GM23338 (cell line): ENCODE results near the gene CD79A. TPM values are rescaled to one million over a fixed set of nuclear protein-coding genes. Genes with fewer than 3 reads are reported as not detected.

Source experiments
- ATAC-seq: fragments of 200-7000 bp; cut with Tn5 transposase; 3 replicates; pipeline ENCODE4 v1.9.1; 2020
- DNase-seq: peaks from one replicate; pipeline ENCODE4 v3.0.0-alpha.2; 2015; ENCODE audit warnings: low spot score
- H2AFZ ChIP-seq: fragments of 200-600 bp; sonication (generic); 2 replicates; pipeline ENCODE4 v1.8.0; 2016; ENCODE audit warnings: antibody characterized with exemption, mild to moderate bottlenecking, moderate library complexity
- H3F3A ChIP-seq: fragments of 200-600 bp; sonication (generic); replicated peaks from 2 replicates; pipeline ENCODE4 v1.8.0; 2017; ENCODE audit warnings: antibody characterized with exemption, mixed run types, low read depth
- H3K27ac ChIP-seq: fragments of 200-600 bp; sonication (generic); 2 replicates; pipeline ENCODE4 v1.6.1; 2016; ENCODE audit warnings: low read depth
- H3K27me3 ChIP-seq: fragments of 200-600 bp; sonication (generic); 2 replicates; pipeline ENCODE4 v1.8.0; 2016; ENCODE audit warnings: mild to moderate bottlenecking, mixed run types, moderate library complexity; ENCODE audit not compliant: insufficient read depth
- H3K36me3 ChIP-seq: fragments of 200-600 bp; sonication (generic); 2 replicates; pipeline ENCODE4 v1.8.0; 2016; ENCODE audit warnings: mild to moderate bottlenecking; ENCODE audit not compliant: insufficient read depth
- H3K4me1 ChIP-seq: fragments of 200-600 bp; sonication (generic); 2 replicates; pipeline ENCODE4 v1.8.0; 2016; ENCODE audit warnings: mild to moderate bottlenecking, moderate library complexity; ENCODE audit not compliant: insufficient read depth
- H3K4me2 ChIP-seq: fragments of 200-600 bp; sonication (generic); 2 replicates; pipeline ENCODE4 v1.7.1; 2017; ENCODE audit warnings: mixed run types
- H3K4me3 ChIP-seq: fragments of 200-600 bp; sonication (generic); 2 replicates; pipeline ENCODE4 v1.6.1; 2016; ENCODE audit warnings: mixed run types
- H3K79me2 ChIP-seq: fragments of 200-600 bp; sonication (generic); replicated peaks from 2 replicates; pipeline ENCODE4 v1.8.0; 2017; ENCODE audit warnings: mild to moderate bottlenecking; ENCODE audit not compliant: insufficient read depth
- H3K9me2 ChIP-seq: fragments of 200-600 bp; sonication (generic); 2 replicates; pipeline ENCODE4 v1.8.0; 2017; ENCODE audit not compliant: insufficient read depth
- H4K20me1 ChIP-seq: fragments of 200-600 bp; sonication (generic); replicated peaks from 2 replicates; pipeline ENCODE4 v1.8.0; 2017; ENCODE audit warnings: mild to moderate bottlenecking; ENCODE audit not compliant: insufficient read depth
- H3K27ac Mint-ChIP-seq: 2 replicates; pipeline ENCODE4 v1.8.0; 2020; ENCODE audit warnings: inconsistent platforms, mild to moderate bottlenecking, moderate library complexity, mixed read lengths
- H3K27me3 Mint-ChIP-seq: 3 replicates; pipeline ENCODE4 v1.8.0; 2022; ENCODE audit warnings: low read depth, mild to moderate bottlenecking, moderate library complexity, mixed read lengths, inconsistent platforms; ENCODE audit not compliant: insufficient read depth, poor library complexity
- H3K36me3 Mint-ChIP-seq: 3 replicates; pipeline ENCODE4 v1.8.0; 2021; ENCODE audit warnings: low read depth, mild to moderate bottlenecking, inconsistent platforms, moderate library complexity, mixed read lengths
- H3K4me1 Mint-ChIP-seq: 3 replicates; pipeline ENCODE4 v1.8.0; 2020; ENCODE audit warnings: mild to moderate bottlenecking, inconsistent platforms, mixed read lengths
- H3K4me3 Mint-ChIP-seq: 3 replicates; pipeline ENCODE4 v1.8.0; 2021; ENCODE audit warnings: moderate library complexity, mild to moderate bottlenecking, inconsistent platforms, mixed read lengths
- H3K9me3 Mint-ChIP-seq: 3 replicates; pipeline ENCODE4 v1.8.0; 2020; ENCODE audit warnings: moderate library complexity, mild to moderate bottlenecking, inconsistent platforms, mixed read lengths
- CREB1 ChIP-seq: fragments of 250-450 bp; sonication (Bioruptor Pico); IDR thresholded peaks from 2 replicates; pipeline ENCODE4 v1.5.0; 2020; ENCODE audit warnings: low read depth, mild to moderate bottlenecking, moderate library complexity
- EZH2 ChIP-seq: fragments of 200-600 bp; sonication (generic); IDR thresholded peaks from one replicate; pipeline ENCODE4 v1.8.0; 2017; ENCODE audit warnings: antibody characterized with exemption, mild to moderate bottlenecking, low read depth; ENCODE audit not compliant: unreplicated experiment
- EZH2phosphoT487 ChIP-seq: fragments of 200-600 bp; sonication (generic); IDR thresholded peaks from one replicate; pipeline ENCODE4 v1.8.1; 2018; ENCODE audit warnings: antibody characterized with exemption; ENCODE audit not compliant: unreplicated experiment
- NANOG ChIP-seq: IDR thresholded peaks from 2 replicates; pipeline ENCODE4 v1.6.1; 2016; ENCODE audit warnings: antibody characterized with exemption, borderline replicate concordance
- ZNF114 ChIP-seq: fragments of 250-450 bp; sonication (Bioruptor Pico); IDR thresholded peaks from 2 replicates; pipeline ENCODE4 v1.5.0; 2020; ENCODE audit warnings: mild to moderate bottlenecking, moderate library complexity
- ZNF331 ChIP-seq: fragments of 250-450 bp; sonication (Bioruptor Pico); IDR thresholded peaks from 2 replicates; pipeline ENCODE4 v1.5.0; 2020; ENCODE audit warnings: low read depth, mild to moderate bottlenecking, moderate library complexity
- polyA plus RNA-seq: library from polyadenylated mRNA; unstranded; fragments of >200 nt; fragmentation: Nextera tagmentation; extraction: Ambion mirVana; gene quantifications from 2 replicates; pipeline ENCODE4 v1.2.1, GENCODE V29; 2016
- total RNA-seq: library from RNA; depleted of rRNA; stranded (reverse); fragments of >200 nt; shearing (Covaris generic); gene quantifications from 2 replicates; pipeline ENCODE4 v1.2.3, GENCODE V29; 2014
- TF ChIP-seq, protein P1 (sequence below): fragments of 250-450 bp; sonication (Bioruptor Pico); IDR thresholded peaks from 2 replicates; pipeline ENCODE4 v1.5.0; 2020; ENCODE audit warnings: mild to moderate bottlenecking, moderate library complexity
- TF ChIP-seq, protein P2 (sequence below): IDR thresholded peaks from 2 replicates; pipeline ENCODE4 v1.6.1; 2016; ENCODE audit warnings: antibody characterized with exemption
- TF ChIP-seq, protein P3 (sequence below): IDR thresholded peaks from one replicate; pipeline ENCODE4 v1.6.1; 2018; ENCODE audit warnings: antibody characterized with exemption; ENCODE audit not compliant: unreplicated experiment

Gene CD79A
- total and polyA plus RNA-seq, 2 experiments from 2014 or later: 0.27 TPM; not detected in 1

DNA sequence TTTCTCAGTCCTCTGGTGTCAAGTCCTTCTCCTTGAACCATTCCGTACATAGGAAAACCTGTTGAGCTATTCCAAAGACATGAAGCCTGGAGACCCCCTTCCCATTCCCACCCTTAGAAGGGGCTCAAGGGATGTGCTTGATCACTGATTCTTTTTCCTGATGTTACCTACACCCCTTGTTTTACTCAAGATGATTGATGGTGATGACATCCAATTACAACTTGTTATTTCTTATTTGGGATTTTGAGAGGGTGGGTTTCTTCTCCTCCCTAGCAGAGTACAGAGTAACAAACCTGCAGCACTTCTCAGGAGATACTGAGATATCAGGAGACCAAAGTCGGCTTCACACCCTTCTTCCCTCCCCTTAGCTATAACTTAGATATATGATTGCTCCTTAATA lies 23.7 kb upstream of the CD79A start (continued):
- TF ChIP-seq, protein P1, sequence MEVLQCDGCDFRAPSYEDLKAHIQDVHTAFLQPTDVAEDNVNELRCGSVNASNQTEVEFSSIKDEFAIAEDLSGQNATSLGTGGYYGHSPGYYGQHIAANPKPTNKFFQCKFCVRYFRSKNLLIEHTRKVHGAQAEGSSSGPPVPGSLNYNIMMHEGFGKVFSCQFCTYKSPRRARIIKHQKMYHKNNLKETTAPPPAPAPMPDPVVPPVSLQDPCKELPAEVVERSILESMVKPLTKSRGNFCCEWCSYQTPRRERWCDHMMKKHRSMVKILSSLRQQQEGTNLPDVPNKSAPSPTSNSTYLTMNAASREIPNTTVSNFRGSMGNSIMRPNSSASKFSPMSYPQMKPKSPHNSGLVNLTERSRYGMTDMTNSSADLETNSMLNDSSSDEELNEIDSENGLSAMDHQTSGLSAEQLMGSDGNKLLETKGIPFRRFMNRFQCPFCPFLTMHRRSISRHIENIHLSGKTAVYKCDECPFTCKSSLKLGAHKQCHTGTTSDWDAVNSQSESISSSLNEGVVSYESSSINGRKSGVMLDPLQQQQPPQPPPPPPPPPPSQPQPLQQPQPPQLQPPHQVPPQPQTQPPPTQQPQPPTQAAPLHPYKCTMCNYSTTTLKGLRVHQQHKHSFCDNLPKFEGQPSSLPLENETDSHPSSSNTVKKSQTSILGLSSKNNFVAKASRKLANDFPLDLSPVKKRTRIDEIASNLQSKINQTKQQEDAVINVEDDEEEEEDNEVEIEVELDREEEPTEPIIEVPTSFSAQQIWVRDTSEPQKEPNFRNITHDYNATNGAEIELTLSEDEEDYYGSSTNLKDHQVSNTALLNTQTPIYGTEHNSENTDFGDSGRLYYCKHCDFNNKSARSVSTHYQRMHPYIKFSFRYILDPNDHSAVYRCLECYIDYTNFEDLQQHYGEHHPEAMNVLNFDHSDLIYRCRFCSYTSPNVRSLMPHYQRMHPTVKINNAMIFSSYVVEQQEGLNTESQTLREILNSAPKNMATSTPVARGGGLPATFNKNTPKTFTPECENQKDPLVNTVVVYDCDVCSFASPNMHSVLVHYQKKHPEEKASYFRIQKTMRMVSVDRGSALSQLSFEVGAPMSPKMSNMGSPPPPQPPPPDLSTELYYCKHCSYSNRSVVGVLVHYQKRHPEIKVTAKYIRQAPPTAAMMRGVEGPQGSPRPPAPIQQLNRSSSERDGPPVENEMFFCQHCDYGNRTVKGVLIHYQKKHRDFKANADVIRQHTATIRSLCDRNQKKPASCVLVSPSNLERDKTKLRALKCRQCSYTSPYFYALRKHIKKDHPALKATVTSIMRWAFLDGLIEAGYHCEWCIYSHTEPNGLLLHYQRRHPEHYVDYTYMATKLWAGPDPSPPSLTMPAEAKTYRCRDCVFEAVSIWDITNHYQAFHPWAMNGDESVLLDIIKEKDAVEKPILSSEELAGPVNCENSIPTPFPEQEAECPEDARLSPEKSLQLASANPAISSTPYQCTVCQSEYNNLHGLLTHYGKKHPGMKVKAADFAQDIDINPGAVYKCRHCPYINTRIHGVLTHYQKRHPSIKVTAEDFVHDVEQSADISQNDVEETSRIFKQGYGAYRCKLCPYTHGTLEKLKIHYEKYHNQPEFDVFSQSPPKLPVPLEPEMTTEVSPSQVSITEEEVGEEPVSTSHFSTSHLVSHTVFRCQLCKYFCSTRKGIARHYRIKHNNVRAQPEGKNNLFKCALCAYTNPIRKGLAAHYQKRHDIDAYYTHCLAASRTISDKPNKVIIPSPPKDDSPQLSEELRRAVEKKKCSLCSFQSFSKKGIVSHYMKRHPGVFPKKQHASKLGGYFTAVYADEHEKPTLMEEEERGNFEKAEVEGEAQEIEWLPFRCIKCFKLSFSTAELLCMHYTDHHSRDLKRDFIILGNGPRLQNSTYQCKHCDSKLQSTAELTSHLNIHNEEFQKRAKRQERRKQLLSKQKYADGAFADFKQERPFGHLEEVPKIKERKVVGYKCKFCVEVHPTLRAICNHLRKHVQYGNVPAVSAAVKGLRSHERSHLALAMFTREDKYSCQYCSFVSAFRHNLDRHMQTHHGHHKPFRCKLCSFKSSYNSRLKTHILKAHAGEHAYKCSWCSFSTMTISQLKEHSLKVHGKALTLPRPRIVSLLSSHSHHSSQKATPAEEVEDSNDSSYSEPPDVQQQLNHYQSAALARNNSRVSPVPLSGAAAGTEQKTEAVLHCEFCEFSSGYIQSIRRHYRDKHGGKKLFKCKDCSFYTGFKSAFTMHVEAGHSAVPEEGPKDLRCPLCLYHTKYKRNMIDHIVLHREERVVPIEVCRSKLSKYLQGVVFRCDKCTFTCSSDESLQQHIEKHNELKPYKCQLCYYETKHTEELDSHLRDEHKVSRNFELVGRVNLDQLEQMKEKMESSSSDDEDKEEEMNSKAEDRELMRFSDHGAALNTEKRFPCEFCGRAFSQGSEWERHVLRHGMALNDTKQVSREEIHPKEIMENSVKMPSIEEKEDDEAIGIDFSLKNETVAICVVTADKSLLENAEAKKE (CRISPR knock-in tag): no peak

DNA sequence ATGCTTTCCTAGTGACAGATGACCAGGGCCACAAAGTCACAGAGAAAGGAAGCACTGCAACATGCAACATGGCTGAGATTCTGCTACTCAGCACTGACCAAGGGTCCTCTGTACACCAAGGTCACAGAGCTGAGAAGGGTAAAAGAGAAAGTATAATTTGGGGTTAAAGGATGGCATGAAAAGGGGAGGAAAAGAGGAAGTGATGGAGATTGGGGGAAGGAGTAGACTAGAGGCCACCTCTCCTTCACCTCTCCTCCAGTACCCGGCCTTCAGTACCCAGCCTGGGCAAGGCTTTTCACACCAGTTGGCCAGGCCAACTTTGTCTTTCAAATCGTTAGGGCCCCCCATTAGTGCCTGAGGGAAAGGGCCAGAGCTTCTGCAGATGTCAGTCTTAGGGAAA lies 23.3 kb upstream of the CD79A start:
- no peak overlapping the region for H3K4me2 ChIP-seq
- no peak for ATAC-seq

DNA sequence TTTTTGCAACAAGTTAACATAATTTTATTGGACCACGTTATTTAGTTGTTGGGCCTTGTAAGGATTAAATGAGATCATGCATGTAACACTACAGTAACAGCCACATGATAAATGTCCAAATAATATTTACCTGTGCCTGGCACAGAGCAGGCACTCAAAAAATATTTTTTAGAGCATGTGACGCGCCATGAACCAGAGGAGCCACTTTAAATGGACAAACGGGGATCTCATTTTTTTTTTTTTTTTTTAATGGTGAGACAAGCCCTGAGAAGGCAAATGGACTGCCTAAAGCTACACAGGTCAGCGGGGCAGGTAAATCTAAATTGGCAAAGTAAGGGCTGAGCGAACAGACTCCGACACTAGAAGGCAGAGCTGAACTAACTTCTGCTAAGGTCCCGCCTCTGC lies 17.9 kb upstream of the CD79A start:
- Histone ChIP-seq H3K4me2 (peak overlapping the region; percentile 68), H2AFZ (peak overlapping the region; percentile 67; the same call in 1 of the 2 replicates), H3F3A (peaks cover 35% of the 10 kb centered on the region), H3K9me2 (no peaks in the 10 kb centered on the region), H3K27ac (peak overlapping the region; percentile 80), H3K36me3 (peaks cover 35% of the 10 kb centered on the region), H3K27me3 (no peaks in the 10 kb centered on the region), H3K4me3 (peak overlapping the region; percentile 44), H3K79me2 (peaks cover 40% of the 10 kb centered on the region), H3K4me1 (peaks cover 30% of the 10 kb centered on the region), H4K20me1 (peaks cover 30% of the 10 kb centered on the region)
- peak overlapping the region; percentile 82 for H3K27ac Mint-ChIP-seq
- H3K4me1 Mint-ChIP-seq: peaks cover 33% of the 10 kb centered on the region
- H3K4me3 Mint-ChIP-seq: peak overlapping the region; percentile 85
- peaks cover 3% of the 10 kb centered on the region; the same call in 1 of the 3 replicates for H3K9me3 Mint-ChIP-seq
- ATAC-seq (peak; percentile 89; the same call in 1 of the 3 replicates), DNase-seq (no peak)
- peaks cover 39% of the 10 kb centered on the region for H3K36me3 Mint-ChIP-seq
- H3K27me3 Mint-ChIP-seq: peaks cover 22% of the 10 kb centered on the region
- no peak for TF ChIP-seq ZNF114 (CRISPR knock-in tag)
- TF ChIP-seq ZNF331 (CRISPR knock-in tag): no peak
- TF ChIP-seq CREB1: no peak
- TF ChIP-seq, protein P2, sequence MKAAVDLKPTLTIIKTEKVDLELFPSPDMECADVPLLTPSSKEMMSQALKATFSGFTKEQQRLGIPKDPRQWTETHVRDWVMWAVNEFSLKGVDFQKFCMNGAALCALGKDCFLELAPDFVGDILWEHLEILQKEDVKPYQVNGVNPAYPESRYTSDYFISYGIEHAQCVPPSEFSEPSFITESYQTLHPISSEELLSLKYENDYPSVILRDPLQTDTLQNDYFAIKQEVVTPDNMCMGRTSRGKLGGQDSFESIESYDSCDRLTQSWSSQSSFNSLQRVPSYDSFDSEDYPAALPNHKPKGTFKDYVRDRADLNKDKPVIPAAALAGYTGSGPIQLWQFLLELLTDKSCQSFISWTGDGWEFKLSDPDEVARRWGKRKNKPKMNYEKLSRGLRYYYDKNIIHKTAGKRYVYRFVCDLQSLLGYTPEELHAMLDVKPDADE: no peak
- TF ChIP-seq EZH2: no peak
- no peak for TF ChIP-seq NANOG
- TF ChIP-seq EZH2phosphoT487: no peak
- TF ChIP-seq, protein P3, sequence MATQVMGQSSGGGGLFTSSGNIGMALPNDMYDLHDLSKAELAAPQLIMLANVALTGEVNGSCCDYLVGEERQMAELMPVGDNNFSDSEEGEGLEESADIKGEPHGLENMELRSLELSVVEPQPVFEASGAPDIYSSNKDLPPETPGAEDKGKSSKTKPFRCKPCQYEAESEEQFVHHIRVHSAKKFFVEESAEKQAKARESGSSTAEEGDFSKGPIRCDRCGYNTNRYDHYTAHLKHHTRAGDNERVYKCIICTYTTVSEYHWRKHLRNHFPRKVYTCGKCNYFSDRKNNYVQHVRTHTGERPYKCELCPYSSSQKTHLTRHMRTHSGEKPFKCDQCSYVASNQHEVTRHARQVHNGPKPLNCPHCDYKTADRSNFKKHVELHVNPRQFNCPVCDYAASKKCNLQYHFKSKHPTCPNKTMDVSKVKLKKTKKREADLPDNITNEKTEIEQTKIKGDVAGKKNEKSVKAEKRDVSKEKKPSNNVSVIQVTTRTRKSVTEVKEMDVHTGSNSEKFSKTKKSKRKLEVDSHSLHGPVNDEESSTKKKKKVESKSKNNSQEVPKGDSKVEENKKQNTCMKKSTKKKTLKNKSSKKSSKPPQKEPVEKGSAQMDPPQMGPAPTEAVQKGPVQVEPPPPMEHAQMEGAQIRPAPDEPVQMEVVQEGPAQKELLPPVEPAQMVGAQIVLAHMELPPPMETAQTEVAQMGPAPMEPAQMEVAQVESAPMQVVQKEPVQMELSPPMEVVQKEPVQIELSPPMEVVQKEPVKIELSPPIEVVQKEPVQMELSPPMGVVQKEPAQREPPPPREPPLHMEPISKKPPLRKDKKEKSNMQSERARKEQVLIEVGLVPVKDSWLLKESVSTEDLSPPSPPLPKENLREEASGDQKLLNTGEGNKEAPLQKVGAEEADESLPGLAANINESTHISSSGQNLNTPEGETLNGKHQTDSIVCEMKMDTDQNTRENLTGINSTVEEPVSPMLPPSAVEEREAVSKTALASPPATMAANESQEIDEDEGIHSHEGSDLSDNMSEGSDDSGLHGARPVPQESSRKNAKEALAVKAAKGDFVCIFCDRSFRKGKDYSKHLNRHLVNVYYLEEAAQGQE: no peak

More for the DNA sequence above, 23.3 kb upstream of the CD79A start:
- Mint-ChIP-seq H3K9me3 (no peaks in the 10 kb centered on the region), H3K36me3 (no peaks in the 10 kb centered on the region), H3K27me3 (peaks cover 10% of the 10 kb centered on the region), H3K4me3 (no peak overlapping the region), H3K4me1 (peaks cover 12% of the 10 kb centered on the region), H3K27ac (no peak overlapping the region)
- Histone ChIP-seq H3K9me2 (no peaks in the 10 kb centered on the region), H4K20me1 (no peaks in the 10 kb centered on the region), H3F3A (no peaks in the 10 kb centered on the region), H3K79me2 (no peaks in the 10 kb centered on the region), H3K36me3 (no peaks in the 10 kb centered on the region), H3K27ac (no peak overlapping the region), H3K27me3 (no peaks in the 10 kb centered on the region), H2AFZ (no peak overlapping the region), H3K4me3 (no peak overlapping the region), H3K4me1 (peaks cover 12% of the 10 kb centered on the region; the same call in 1 of the 2 replicates)
- TF ChIP-seq ZNF114 (CRISPR knock-in tag): no peak
- DNase-seq: no peak
